Panc1 (cell line): ENCODE results near the gene EPN1.

Experiments used
- CTCF ChIP-seq: fragments of 450-650 bp; IDR thresholded peaks from 2 replicates; pipeline ENCODE4 v1.5.1; 2017; ENCODE audit warnings: mild to moderate bottlenecking
- POLR2AphosphoS5 ChIP-seq: IDR thresholded peaks from 2 replicates; pipeline ENCODE4 v1.6.1; 2012; ENCODE audit warnings: mild to moderate bottlenecking, low read depth, low read length, moderate library complexity
- REST ChIP-seq, 2 experiments: IDR thresholded peaks; 2 replicates each; pipeline ENCODE4 v1.6.1; 2011 to 2012; ENCODE audit warnings: low read depth in 2 of 2, control low read depth in 1 of 2, low read length in 1 of 2, mild to moderate bottlenecking in 1 of 2, moderate library complexity in 1 of 2; ENCODE audit not compliant: insufficient read depth in 1 of 2

- no peak for TF ChIP-seq CTCF
- no peak for TF ChIP-seq POLR2AphosphoS5
- no peak for TF ChIP-seq REST (IDR thresholded peaks at IDR 0.05; ENCODE audit: insufficient read depth in 1 of 2, low read depth in 2 of 2, low read length in 1 of 2)
Measured at GRCh38 chr19:55716531-55716930, 41.5 kb downstream of the EPN1 start.
